ENCODE measurements around the gene CCDC60.

CCDC60 gene

DNA sequence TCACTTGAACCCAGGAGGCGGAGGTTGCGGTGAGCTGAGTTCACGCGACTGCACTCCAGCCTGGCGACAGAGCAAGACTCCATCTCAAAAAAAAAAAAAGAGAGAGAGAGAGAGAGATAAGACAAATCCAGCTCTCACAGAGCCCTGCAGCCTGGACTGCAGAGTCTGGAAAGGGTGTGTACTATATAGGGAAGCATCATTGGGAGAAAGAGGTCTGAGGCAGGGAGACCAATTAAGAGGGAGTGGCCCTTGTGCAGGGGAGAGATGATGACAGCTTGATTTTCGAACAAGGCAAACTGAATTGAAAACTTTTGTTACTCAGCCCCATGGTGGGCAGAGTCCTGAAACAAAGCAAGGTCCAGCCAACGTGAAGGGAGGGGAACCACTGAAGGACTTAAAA, 116.2 kb downstream of the CCDC60 start:
- DNase-seq = no peak

DNA sequence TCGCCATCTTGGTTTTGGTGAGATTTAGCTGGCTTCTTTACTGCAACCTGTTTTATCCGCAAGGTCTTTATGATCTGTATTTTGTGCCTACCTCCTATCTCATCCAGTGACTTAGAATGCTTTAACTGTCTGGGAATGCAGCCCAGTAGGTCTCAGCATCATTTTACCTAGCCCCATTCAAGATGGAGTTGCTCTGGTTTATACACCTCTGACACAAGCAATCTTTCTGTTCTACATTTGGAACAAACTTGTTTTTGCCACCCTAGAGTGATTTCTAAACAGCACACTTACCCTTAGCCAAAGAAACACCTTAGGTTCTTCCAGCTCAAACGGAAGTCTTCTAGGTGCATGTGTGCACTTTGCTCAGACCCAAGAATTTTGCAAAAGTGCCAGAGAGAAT, 122.3 kb downstream of the CCDC60 start:
- DNase-seq = no peak

DNA sequence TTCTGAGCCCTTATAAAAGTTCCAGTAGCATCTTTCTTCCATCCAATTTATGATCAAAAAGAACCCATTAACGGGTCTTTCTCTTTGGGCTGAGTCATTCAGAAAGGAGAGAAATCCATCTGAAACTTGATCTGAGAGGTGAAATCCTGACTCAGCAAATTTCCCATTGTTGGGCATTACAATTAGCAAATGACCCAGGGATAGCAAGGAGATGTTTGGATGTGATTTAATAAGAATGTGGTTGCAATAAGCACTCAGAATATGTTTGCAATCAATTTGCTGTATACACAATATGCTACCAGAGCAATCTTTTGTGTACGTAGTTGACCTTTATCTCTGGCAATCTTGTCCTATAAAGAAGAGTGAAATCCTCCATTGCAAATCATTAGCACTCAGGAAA, 122.7 kb downstream of the CCDC60 start:
- no peak for DNase-seq

DNA sequence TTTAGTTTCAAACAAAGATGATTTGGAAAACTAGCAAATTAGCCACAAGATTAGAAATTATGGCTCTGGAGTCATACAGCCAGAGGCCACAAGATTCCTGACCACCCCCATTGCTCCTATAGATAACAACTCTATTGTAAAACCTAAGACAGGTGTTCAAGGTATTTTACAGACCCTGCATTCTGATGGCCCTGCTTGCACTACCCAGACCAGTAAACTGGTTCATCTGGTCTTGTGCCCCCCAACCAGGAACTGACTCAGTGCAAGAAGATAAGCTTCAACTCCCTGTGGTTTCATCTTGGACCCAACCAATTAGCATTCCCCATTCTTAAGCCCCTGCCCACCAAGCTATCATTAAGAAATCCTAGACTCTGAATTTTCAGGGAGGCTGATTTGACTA, 125.0 kb downstream of the CCDC60 start:
- DNase-seq = no peak

DNA sequence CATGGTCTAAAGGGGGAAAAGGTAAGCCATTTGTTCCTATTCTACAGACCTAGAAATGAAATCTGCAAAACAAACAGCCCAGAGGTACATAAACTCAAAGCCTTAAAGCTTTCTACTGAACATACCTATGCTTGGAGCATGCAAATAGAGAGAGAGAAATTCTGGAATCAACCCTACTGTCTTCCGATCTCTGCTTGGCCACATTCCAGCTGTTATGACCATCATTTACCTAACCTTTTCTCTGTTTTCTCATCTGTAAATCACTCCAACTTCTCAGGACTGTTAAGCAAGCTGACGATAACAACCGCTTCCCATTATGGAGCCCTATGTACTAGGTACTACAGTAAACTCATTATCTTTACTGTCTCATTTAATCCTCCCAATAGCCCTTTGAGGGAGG, 126.3 kb downstream of the CCDC60 start:
- no peak for DNase-seq

DNA sequence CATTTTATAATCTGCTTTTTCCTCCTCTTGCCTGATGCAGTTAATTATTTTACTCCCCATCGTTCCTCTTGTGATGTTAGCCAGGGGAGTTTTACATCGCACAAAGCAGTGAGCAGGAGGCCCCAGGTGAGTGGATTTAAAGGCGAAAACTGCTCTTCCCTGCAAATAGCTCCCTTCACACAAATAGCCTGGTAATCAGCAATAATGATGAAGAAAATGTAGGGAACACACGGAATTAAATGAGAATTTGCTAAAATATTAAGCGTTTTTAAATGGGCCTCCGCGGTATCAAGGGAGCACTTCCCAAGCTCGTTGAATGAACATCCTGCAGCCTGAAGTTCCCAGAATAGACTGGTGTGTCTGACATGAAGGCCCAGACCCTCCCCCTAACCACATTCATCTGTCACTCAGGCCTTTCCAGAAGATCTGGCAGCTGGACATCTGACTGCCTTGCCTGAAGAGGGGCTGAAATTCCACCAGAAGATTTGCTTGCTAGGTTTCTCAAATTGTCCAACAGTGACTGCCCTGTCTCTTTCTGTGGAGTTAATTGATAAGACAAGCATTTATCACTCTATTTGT, 127.2 kb downstream of the CCDC60 start:
- DNase-seq = no peak

DNA sequence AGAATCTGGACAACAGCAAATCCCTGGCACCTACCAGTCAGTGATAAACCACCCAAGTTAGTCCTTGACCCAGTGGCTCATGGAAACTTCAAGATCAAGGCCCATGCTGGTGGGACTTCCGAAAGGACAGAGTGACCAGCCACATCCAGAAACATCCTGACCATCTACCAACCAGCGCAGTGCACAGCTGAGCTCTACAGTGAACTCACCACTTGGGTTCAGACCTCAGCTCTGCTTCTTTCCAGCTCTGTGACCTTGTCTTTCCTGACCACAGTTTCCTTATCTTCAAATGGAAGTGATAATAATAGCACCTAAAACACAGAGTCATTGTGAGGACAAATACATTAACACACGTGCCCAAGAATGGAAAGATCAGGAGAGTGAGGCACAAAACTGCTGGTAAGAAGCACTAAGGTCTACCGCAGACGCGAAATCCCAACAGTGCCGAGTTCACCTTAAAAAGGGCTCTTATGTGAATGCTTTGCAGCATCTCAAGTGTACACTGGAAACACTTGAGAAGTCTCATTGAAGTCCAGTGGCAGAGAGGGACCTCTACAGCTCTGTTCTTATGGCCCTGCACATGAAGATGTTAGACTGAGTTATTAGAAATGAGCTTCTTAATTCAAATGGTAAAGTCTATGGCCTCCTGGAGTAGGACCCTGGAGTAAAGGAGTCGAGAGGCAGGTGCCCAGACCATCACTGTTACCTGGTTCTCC, 128.8 kb downstream of the CCDC60 start:
- no peak for DNase-seq

DNA sequence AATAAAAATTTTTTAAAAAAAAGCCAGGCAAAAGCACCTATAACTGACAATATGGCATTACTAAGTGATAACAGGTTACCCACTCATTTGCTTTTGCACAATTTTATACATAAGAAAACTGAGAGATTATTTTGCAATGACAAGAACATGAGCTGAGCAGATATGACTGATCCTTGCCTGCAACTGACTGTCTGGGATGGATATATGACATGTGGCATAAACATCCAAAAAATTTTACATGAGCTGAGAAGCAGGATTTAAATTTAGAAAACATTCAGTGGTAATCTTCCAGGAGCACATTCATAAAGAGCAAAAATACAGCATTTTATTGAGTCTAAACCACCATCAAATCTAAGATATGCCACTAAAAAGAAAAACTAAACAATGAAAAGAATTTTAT, 133.8 kb downstream of the CCDC60 start:
- DNase-seq = no peak

DNA sequence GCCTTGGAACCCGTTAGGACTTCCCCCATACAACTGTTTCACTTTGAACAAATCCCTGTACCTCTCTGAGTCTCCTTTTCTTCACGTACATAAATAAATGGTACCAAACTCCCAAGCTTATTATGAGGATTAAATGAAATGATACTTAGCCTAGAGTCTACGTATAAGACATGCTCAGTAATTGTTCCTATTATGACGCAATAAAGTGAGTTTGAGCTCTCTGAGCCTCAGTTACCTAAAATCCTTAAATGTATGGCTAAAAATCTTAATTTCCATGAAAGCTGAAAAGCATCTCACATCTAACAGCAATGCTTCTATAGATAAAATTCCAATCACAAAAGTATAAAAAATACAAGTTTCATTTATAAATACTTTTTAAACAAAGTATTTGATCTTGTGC, 141.1 kb downstream of the CCDC60 start:
- no peak for DNase-seq

DNA sequence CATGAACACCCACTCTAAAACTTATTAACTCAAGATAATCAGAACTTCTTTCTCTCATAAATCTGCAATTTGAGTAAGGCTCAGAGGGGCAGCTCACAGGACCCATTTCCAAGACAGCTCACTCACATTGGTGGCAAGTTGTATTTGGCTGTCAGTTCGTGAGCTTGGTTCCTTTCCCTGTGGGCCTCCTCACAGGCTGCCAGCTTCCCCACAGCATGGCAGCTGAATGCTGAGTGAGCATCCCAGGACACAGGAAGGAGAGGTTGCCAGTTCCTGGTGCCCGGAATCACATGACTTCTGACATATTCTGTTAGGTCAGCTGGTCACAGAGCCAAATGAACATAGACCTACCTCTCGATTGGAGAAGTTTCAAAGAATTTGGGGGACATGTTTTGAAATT, 142.4 kb downstream of the CCDC60 start:
- no peak for DNase-seq

DNA sequence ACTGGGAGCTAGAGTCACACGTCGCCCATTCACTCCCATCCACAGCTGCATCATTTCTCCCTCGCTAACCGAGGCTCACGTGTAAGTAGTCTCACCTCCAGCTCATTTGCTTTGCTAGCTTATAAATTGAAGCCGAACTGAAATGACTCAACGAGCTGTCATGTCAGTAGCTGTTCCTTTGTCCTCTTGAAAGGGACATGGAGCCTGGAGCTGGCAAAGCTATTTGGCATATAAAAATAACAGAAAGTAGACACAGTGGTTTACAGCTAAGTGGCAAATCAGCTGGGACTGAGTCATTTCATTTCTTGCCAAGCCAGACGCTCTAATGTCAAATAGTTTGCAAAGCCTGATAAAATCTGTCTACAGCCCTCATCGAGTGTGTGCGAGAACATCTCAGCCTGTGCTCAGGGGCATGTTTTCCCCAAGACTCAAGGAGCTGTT, 144.6 kb downstream of the CCDC60 start:
- DNase-seq = no peak

DNA sequence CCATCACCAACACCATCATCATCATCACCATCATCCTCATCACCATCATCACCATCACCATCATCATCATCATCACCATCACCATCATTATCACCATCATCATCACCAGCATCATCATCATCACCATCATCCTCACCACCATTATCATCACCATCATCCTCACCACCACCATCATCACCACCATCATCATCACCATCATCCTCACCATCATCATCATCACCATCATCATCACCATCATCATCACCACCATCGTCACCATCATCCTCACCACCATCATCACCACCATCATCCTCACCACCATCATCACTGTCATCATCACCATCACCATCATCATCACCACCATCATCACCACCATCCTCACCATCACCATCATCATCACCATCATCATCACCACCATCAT, 146.0 kb downstream of the CCDC60 start:
- DNase-seq = no peak

DNA sequence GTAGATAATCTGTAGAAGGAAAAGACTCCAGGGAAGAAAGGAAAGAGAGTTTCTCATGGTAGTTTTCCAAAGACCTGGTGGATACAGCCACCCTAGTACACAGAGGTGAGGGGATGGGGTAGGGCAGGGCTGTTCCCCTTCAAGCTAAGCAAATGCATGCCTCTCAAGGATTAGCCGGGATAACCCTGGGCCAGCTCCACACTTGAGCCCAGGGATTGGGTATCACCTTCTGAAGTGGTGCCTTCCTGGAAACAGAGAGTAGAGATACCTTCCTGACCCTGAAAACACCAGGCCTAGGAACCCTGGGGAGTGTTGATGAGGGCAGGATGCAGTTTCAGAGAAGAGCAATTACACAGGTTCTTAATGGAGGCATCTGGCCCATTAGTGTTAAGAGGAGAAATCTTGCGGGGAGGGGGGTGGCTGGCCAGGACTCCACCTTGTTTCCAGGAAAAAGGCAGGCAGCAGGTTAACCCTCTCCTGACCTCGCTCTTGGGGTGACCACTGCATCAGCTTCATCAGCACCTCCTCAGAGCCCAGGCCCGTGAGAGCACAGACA, 152.1 kb downstream of the CCDC60 start:
- no peak for DNase-seq

DNA sequence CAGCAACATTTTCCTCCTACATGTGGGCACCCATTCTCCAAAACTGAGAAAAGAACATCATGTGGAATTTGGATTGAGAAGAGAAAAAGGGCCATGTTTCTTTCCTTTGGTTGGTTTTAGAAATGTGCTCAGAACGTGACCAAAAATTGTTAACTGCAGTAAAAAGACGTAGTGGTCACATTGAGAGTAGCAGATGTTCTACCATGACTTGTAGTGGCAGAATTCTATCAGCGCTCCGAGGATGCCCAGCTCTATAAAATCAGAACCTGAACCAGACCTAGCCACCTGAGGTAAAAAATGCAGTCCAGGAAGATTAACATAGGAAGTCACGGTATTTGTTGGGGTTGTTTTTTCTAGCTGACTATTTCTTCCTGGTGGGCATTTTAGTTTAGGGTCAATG, 157.3 kb downstream of the CCDC60 start:
- no peak for DNase-seq

DNA sequence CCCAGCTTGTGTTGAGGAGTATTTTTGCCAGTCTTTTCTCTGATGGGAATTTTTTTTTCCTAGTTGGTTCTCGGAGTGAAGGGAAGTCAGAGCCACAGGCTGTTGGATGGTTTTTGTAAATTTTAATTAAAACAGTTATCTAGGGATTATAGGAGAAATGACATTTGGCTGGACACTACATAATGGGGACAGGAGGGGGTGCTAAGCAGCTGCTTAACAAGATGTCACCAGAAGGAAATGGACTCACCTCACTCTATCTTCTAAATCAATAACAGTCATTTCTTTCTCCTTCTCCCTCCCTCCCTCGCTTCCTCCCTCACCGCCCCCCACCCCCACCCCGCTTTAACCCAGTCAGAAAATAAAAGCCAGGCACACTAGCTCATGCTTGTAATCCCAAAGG, 165.7 kb downstream of the CCDC60 start:
- no peak for DNase-seq

DNA sequence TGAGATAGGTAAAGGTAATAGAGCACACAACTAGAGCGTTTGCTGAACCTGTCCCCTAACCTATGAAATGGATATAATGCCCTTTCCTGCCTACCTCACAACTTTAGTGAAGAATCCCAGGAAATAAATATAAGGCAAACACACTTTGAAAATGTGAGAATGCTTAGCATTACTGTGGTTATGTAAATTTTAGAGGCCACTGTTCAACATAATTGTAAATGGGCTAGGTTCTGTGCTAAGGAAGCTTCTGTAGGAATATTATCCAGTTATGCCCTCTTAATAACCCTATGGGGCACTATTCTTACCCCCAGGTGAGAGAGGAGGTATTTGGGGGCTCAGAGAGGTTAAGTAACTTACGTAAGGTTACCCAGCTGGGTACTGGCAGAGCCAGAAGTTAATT, 166.5 kb downstream of the CCDC60 start:
- no peak for DNase-seq

DNA sequence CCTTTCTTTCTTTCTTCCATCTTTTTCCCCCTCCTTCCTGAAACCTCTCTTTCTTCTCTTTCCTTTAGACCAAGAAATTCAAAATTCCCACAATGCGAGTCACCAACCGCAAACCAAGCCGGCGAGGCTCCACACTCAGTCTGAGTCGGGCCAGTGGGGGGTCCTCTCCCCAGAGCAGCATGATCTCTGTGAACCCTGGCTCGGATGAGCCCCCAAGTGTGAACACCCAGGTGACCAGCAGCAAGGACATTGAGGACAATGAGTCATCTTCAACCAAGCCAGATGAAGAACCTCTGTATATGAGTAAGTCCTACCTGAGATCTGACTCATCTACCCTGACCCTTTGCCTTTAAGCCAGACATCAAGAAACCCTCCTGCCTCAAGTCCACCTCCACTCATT, 170.5 kb downstream of the CCDC60 start:
- no peak for DNase-seq

DNA sequence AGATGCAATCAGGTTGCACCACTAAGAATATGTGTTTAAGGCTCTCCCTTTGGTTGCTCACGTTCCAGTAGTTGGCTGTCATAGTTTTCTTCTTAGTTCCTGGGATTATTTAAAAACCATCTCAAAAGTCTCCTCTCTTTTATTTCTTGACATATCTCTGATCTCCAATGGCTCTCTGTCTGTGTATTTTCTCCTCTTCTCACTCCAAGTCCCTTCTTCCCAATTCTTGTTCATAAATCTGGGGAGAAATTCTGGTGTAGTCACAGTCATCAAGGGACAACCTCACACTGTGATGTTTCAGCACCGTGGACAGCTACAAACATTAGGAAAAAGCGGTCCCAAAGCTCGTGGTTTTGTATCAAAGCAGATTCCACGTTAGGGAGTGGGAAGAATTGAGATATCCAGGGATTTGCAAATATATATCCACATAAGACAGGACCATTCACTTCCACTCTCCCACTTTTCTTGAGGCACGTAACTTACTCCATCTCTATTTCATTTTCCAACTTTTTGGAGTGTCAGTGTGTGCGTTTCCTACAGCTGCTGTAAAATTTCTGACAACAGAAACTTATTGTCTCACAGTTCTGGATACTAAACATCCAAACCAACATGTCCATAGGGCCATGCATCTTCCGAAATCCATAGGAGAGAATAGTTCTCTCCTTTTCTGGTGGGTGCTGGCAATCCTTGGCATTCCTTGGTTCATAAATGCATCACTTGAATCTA, 178.4 kb downstream of the CCDC60 start:
- DNase-seq = no peak

DNA sequence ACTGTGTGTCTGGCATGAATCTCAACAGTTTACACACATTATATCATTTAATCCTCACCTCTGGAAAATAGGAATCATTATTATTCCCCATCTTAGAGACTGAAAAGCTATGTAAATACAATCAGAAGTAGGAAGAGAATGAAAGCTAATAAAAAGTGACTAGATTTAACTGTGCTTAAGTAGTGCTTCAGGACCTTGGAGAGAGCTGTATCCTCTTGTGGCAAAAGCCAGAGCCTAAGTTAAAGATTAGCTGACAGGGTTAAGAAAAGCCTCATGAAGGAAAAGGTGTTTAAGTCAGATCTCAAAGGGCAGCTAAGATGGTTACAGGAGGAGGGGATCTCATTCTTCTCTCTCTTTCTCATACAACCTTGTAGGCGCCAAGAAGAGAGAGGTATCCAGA, 193.7 kb downstream of the CCDC60 start:
- DNase-seq = no peak

DNA sequence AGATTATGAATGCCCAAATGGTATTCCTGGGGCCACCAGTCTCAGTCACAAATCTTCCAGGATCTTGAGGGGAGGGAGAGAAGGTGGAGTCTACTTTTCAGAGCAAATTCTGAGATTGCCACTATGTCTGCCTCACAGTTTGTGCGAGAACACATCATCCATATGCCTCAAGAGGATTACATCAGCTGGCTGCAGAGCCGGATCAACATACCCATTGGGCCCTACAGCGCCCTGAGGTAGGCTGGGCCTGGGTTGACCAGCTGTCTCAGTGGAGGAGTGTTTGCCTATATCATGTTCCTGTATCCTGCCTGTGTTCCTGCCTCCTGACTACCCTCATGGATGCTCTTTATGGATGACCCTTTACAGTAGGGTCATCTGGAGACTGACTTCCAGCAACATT, 205.9 kb downstream of the CCDC60 start:
- DNase-seq = no peak

DNA sequence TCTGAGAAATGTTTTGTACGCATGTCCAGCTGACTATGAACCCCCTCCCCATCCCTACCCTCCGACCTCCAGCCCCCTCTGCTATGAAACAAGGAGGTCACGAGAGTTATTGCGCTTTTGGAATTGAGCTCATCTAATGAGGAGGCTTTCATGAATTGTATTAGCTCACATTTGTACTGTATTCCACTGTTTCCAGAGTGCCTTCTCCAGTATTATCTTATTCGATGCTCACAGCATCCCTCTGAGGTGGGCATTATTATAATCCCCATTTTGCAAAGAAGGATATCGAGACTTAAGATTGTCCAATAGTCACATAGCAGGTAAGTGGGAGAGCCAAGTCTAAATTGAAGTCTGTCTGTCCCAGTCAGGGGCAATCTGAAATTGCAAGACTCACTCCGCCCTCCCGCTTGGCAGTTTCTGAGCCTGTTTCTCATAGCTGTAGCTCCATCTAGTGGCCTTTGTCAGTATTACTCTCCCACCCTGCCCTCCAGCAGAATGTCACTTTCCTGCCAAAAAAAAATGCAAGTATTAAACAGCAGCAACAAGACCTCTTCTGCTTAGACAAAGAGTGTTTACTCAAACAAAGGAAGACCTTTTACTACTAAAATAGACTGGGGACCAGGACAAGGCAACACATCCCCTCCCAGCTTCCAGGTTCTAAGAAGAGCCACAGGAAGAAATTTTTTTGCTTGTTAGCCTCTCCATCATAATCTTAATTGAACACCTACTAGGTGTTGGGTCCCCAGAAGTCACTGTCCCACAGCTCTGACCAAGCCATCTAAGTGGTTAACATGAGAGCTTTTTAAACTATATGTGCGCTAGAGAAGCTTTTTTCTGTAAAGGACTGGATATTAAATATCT, 210.5 kb downstream of the CCDC60 start:
- DNase-seq = peak; percentile 11

DNA sequence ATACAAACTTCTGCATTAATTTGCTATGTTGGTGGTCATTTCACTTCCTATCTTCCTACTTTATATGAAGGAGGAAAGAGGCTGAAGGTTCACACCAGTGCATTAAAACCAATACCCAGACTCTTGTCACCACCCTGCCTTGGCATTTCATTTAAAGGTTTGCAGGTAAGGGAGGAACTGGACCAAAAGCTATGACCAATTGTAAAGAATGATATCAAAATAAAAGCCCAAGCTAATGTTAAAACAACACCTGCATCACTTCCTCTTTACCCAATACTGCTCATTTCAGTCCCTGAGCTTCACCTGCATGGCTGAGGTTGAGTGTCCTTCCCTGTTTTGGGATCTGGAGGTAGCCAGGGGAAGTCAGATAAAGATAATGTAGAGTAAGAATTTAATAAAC, 211.8 kb downstream of the CCDC60 start:
- no peak for DNase-seq

DNA sequence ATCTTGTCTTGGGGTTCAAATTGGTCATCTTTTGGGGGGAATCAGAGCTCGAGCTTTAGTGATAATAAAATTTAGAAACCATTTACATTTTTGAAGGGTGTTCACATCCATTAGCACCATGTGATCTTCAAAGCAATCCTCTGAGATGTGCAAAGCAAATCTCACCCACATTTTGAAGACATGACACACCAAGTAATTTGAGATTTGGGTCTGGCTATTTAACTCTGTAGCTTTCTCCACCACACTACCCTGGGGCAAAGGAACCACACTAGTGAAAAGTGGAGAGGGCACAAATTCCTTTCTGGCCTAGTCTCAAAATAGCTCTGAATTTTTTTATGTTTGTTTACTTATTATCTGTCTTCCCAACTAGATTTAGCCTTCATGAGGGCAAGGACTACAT, 212.5 kb downstream of the CCDC60 start:
- no peak for DNase-seq

All from GDM1 (cell line).